ENCODE measurements around the gene VPS13D.
"Not testable (repeated sequence)": the region's sequence is repeated elsewhere in the genome, so short reads cannot be mapped to it uniquely, and the experiment has no call there.

- not testable (repeated sequence) for TF ChIP-seq CTCF (conservative IDR thresholded peaks at IDR 0.05 in 1 of 2, IDR thresholded peaks at IDR 0.05 in 1 of 2; ENCODE audit: extremely low read depth in 1 of 2, insufficient read depth in 1 of 2, low read depth in 1 of 2, low read length in 2 of 2); EZH2 (IDR thresholded peaks at IDR 0.05; ENCODE audit: borderline replicate concordance, low read length)
These were observed 95.1 kb downstream of the VPS13D start for GRCh38 chr1:12324973-12325372.

Data from mammary epithelial cell (primary cell).